Inflammatory macrophage treated with lipopolysaccharide for 4 hours (primary cell): ENCODE data around the gene SCAANT1.
A peak's percentile ranks its signal among the peaks of the same experiment; 100 is the strongest.

Source experiments
- DNase-seq: peaks from one replicate; pipeline ENCODE4 v3.0.0-alpha.2; 2020

The SCAANT1 gene

DNA sequence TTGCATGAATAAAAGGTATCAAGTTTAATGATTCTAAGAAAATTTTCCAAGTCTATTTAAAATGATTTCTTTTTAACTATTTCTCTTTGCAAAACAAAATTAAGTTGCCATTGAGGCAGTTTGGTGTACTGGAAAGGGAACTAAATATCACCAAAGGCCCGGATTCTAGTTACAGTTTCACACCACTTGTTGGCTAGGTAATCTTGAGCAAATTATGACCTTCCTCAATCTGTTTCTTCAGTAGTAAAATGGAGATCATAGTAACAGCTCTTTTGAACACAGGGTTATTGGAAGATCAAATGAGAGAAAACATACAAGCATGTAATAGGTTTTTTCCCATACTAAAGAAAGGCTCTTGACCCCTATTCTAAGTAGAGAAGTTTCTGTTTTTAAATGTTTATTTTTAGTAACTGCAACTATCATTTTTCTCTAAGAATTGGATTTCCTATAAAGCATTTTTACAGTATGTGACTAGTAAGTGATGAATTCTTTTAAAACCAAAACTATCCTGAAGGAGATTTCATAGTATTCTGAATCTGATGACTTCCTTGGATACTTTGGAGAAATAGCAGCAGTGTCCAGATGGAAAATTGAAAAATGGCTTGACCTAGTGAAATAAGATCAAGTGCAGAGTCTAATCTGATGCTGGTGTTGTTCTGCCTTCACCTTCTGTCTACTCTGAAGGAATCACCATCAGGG, 15.7 kb downstream of the SCAANT1 start:
- DNase-seq, result peak; percentile 51

DNA sequence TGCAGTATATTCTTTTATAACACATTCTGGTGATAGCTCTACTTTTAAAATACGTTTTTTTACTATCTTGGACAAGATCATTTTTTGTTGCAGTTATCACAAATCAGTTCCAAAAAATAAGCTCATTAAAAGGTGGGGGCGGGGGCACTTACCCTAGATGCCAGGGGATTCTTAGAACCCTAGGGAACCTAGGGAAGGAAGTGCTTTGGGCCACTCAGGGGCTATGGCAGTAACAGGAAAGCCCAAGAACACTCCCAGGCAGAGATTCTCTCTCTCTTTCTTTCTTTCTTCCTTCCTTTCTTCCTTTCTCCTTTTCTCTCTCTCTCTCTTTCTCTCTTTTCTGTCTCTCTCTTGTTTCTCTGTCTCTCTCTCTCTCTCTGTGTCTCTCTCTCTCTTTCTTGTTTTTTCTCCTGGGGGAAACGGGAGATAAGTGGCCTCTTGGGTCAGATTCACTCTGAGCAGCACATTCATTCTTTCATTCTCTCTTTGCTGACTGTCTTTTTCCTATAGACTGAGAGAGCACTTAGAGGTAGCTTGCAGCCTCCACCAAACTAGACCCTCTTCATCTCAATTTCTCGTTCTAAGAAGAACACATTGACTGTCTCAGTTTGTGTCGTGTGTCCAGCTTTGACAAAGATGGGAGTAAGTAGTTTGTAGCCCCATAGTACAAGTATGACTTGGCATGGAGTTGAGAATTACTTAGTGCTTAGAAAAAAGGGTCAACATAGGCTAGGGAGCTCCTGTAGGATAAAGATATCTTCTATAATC, 16.6 kb downstream of the SCAANT1 start:
- DNase-seq, result no peak

DNA sequence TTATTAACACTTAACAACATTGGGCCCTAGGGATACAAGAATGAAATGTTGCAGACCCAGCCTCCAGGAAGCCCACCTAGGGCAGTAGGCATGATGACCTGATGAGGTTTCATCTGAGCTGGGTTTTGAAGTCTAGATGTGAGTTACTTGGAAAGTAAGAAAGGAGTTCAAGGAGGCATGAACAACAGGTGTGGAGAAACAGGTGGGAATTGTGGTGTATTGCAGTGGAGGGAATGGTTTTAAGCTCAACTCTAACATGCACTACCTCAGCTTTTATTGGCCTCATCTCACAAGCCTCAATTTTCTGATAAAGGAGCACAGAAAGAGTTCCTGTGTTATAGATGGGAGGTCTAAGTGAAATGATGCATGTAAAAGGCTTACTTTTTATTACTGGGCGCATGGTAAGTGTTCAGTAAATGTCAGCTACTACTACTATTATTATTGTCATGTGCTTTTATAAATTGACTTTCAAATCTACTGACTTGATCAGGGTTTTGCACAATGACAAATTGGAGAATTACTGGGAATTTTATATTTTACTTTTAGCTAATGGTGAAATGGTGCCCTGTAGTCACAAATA, 19.3 kb downstream of the SCAANT1 start:
- DNase-seq, result no peak

DNA sequence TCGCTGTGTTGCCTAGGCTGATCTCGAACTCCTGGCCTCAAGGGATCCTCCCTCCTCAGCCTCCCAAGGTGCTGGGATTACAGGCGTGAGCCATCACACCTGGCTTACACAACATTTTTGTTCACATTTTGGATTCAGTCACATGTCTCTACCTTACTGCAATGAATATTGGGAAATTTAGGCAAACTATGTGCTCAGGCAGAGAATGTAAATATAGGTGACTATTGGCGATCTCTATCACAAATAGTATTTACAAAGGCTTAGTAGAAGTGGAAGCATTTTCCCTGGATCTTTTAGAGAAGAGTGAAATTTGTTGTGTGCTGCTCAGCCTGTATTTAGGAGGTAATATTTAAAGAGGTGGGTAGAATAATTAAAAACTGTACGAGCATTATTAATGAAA, 20.7 kb downstream of the SCAANT1 start:
- no peak for DNase-seq

DNA sequence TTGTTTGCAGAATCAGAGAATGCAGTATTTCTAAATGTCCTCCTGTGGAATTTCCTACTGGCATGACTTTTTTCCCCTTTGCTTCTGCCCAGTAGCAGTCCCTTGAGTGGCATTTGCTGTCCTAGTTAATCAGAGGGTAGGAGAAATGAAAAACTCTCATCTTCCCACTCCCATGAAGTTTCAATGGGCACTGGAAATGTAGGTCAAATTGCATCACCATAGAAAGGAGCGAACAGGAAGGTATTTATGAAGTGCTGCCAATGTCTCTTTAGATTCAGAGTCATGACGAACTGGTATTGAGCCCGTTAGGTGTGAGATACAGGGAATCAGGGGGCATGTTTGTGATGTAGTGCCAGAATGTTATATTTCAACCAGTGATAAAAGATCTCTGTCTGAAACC, 25.3 kb downstream of the SCAANT1 start:
- no peak for DNase-seq

DNA sequence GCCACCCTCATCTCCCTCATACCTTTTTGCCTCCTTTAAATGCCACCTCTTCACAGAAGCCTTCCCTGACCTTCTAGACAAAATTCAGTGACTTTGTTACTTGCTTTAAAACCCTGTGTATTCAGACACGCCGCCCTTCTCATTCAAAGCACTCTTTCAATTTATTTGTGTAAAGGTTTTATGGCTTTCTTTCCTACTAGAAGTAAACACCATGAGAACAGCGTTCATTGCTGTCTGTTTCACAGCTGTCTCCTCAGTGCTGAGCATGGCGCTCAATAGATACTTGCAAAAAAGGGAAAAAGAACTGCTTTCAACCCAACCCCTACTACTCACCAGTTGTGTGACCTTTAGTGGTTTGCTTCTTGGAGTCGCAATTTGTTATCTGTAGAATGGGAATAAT, 31.5 kb downstream of the SCAANT1 start:
- no peak for DNase-seq

DNA sequence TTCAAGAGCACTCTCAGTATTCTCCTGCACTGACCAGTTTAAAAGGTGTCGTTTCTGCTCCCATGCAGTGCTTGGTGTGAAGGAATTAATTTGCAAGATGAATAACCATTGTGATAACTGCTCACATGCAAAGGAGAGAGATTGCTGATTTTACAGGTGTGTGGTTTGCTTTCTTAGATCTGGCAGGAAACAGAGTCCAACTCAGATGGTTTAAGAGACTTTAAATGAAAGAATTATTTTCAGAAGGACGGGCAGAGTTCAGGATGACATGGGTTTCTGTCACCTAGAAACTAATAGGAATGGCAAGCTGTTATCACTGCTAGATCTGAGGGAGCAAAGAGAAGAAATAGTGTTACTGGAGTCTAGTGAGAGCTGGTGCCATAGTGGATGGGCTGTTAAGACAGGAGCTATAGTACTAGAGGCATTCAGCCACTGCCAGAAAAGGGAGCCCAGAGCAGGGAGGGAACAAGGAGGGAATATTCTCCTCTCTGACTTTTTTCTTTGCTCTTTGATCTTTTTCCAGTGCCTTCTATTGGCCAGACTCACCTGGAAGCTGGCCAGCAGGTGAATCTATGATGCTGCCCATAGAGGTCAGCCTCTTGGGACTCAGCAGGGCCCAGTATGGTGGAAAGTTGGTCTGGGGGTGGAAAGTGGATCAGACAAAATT, 33.7 kb downstream of the SCAANT1 start:
- no peak for DNase-seq

DNA sequence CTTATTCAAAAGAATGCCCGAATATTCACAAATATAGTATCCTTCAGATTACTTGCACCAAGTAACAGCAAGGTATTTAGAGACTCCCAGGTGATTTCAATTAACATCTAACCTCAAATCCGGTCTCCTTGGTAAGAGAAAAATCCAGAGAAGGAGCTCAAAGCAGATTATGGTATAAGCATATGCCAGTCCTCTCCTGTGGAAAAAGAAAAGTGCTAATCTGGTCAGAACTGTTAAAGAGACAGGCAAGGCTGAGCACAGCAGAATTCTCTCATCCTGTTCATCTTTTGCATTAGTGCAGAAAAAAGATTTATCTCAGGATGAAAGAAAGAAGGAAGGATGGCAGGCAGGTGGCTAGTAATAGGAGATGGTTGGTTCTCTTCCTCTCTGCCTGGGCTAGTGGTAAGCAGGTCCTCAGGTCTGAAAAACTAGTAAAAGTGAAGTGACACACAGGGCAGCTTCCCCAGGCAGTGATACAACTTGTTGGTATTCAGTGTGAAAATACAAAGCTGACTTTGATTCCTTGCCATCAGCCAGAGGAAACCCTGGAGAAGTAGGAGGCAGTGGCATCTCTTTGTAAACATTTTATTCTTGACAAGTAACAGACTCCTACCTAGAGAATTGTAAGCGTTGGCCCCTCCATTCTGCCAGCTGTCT, 34.3 kb downstream of the SCAANT1 start:
- no peak for DNase-seq

DNA sequence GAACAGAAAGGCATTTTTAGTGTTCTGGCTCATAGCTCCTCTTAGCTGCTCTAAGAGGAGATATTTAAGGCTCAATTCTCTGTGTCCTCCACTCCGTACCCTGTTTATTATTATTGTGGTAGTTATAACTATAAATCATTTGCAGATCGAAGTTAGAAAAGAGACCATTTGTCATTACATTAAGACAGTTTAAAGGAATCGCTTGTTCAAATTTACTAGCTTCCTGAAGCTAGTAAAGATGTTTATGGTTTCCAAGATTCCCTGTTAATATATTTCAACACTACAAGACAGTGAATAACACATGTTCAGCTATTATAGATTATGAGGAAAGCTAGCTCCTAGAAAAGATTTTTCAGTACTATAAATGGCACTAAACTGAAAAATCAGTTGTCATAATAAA, 35.9 kb downstream of the SCAANT1 start:
- DNase-seq, result no peak

DNA sequence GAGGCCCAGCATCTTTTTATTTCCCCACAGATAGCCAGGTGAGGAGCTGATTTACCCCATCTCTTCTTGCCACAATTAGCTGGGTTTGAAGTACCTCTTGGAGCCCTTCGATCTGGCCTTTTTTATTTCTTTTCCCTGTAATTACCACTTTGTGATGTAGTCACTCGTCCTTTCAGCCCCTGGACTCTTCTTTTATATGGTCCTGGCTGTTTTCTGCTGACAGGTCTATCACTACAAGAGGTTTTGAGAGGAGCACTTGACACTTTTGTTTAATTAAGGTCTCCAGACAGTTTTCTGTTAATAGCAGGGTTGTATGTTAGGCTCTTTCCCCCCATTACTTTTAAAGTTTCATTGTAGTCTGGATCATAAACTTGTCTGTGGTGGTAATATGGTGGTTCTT, 36.7 kb downstream of the SCAANT1 start:
- no peak for DNase-seq

DNA sequence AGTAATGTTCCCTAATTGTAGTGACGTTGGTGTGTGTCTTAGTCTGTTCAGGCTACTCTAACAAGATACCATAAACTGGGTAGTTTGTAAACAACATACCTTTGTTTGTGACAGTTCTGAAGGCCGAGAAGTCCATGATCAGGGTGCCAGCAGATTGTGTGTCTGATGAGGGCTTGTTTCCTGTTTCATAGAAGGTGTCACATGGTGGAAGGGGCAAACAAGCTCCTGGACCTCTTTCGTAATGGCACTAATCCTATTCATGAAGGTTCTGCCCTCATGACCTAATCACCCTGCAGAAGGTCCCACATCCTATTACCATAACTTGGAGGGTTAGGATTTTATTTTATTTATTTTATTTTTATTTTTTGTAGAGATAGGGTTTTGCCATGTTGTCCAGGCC, 37.4 kb downstream of the SCAANT1 start:
- DNase-seq, result peak; percentile 59

DNA sequence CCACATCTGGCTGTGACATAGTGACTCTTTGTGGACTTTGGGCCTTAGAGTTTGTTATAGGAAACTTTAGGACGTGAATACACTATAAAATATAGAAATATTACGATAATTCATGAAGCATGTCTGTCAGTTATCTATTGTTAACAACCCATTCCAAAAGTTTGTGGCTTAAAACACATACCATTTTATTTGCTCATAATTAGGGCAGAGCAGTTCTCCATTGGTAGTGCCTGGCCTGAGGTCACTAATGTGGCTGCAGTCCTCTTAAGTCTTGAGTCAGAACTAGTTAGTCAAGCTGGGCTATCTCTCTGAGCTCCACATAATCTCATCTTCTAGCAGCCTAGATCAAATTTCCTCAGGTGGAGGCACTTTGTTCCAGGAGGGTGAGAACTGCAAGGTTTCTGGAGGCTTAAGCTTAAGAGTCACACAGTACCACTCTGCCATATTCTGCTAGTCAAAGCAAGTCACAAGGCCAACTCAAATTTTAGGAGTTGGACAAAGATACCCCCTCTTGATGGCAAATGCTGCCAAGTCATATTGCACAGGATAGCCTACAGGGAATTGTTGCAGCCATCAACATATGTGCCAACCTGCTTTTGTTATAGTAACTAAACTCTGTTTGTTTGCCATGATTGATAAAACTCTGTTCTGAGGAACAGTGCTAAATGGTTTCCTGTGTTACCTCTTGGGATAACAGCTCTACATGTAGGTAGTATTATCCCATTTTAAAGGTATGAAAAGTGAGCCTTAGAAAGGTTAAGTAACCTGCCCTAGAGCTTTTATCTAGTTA, 39.9 kb downstream of the SCAANT1 start:
- no peak for DNase-seq

DNA sequence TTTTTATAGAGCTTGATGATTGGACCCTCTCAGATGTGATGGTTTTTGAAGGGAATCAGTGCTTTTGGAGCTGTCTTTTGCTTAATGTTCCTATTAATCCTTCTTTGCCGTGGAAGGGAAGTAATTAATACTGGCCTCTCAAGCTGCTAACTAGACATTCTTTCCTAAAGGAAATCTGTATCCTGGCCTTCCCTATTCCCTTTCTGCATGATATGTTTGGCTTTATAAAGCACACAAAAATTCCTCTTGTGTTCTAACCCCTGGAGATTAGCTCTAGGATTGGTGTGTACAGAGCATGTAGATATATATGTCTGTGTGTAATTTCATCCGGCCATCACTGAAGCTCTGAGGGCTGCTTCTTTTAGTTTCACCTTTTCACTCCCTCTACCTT, 41.6 kb downstream of the SCAANT1 start:
- no peak for DNase-seq

DNA sequence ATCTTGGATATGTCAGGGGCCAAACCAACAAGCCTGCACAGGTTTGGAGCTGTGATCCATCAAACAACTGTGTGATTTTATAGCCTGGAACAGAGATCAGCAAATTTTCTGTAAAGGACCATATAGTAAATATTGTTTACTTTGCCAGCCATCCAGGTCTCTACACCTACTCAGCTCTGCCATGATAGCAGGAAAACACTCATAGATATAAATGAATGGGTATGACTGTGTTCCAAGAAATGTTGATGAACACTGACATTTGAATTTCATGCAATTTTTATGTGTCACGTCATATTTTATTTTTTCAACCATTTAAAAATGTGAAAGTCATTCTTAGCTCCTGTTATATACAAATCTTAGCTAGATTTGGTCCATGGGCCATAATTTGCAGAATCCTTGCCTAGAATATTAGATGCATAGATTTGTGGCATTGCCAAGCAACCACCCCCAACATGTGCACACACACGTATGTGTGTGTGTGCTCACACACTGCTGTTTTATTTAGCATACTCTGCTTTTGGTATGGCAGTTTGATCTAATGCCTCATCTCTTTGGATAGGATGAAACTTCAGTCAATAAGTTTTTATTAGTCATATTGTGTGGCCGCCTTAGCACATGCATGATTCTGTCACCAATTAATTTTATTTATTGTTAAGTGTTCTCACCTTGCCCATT, 42.1 kb downstream of the SCAANT1 start:
- no peak for DNase-seq

DNA sequence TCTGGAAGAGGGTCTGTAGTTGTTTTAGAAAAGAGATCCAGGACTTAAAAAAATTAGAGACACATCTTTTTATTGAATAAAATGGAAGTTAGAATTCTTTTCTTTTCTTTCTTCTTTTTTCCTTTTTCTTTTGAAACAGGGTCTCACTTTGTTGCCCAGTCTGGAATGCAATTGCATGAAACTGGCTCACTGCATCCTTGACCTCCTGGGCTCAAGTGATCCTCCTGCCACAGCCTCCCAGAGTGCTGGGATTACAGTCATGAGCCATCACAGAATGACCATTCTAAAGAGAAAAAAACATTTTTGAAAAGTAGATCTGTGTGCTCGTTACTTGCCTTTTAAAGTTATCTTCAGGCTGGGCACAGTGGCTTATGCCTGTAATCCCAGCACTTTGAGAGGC, 45.0 kb downstream of the SCAANT1 start:
- DNase-seq, result no peak

DNA sequence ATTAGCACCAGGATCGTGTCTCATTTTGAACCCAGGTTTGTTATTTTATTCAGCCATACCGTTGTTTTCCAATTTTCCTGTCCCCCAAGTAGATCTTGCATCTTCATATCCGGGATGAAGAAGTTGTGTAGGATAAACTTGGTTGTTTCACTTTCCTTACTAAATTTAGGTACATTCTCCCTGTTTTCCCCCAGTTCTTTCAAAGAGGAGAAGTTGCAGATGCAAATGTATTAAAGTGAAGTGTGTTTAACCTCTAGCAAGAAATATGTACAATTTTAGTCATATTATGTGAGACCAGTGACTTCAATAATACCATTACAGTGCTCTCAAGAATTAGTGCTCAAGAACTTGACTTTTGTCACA, 47.2 kb downstream of the SCAANT1 start:
- peak; percentile 53 for DNase-seq

DNA sequence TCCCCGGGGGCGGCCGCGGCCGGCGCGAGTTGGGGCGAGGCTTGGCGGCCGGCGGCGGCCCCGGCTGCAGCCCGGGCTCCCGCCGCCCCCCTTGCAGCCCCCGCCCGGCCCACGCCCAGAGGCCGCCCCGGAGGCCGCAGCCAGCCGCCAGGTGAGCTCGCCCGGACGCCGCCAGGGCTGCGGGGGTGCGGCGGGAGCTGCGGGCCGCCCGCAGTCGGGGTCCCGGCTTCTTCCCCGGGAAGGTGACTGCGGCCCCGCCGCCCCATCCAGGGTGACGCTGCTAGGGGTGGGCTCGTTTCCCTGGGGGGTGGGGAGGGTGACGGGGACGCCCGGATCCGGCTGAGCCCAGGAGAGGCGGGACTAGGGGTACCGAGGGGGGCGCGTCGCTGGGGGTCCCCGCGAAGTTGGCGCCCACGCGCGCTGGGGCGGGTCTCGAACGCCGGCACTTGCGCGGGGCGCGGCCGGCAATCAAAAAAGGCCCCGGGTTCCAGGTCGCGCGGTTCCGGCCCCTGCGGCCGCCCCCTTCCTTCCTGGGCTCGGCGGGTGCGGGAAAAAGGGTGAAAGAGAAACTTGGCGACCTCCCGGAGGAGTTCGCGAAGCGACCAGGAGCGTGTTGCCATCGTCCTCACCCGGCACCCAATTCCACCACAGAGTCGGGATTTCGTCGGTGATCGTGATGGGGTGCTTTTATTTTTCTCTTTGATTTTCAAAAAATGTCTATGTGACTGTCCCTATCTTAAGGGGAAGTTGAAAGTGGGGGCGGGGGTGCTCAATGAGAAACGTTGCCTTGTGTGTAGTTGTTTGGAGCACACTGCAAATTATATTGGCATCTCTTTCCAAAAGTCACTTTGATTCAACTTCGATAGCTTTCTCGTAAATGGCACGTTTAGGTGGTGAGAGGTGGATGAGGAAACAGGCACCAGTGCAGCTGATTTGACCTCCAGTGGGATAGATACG, 47.9 kb downstream of the SCAANT1 start:
- peak; percentile 45 for DNase-seq

DNA sequence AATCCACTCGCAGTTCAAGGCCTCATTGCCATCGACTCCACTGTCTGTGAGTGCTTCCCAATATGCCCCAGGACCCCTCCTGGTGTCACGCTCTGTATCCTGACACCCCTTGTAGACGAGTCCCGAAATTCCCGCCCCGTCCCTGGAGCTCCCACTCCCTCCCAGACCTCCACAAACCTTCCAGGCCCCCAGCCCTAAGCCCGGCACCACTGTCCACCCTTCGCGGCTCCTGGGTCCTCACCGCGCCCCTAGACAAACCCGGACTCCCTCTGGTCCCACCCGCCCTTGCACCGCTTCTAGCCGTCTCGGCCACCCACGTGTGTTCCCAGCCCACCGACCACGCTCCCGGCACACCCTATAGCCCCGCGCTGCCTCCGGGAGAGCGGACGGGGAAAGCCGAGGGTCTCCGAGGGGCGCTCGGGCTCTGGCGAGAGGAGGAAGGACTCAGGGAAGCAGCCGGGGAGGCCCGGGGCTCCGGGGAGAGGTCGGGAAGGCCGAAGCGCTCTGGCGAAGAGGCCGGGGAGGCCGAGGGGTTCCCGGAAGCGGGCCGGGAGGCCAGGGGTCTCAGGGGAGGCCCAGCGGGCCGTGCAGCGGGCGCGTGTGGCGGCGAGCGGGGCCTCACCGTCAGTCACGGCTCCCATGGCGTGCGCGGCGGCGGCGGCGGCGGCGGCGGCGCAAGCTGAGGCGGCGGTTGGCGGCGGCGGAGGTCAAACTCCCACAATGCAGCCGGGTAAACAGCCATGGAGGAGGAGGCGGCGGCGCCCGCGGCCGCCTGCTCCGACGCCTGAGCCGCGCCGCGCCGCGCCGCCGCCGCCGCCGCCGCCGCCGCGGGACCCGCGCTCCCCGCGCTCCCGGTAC, 48.8 kb downstream of the SCAANT1 start, which contains the start of the genes ATXN7 and THOC7:
ATXN7 (plus strand) TSS at position 718 of the 858 bp plus-strand sequence. CDS start 48,732 bp downstream, outside the sequence.
THOC7 (minus strand) TSS at position 656 of the 858 bp plus-strand sequence; CDS start at position 641, 15 bp downstream.
- DNase-seq, result peak; percentile 71

DNA sequence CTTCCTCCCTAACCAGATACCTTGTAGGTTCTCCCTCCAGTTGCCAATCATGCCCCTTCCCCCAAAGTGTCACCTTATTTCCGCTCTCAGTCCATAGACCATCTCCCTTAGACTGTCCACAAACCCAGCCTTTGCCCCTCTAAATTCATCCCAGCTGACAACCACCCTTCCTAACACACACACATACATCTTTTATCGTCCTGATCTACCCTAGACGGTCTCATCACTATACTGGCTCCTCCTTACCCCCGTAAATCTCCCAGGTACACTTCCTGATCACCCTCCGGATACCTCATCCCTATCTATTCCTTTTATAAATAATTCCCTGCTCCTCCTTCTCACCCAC, 49.4 kb downstream of the SCAANT1 start:
- no peak for DNase-seq
